Skin of body (tissue), 2 donors: ENCODE measurements around the gene MLN. TPM values are rescaled to one million over a fixed set of nuclear protein-coding genes. Genes with fewer than 3 reads are reported as not detected.

Experiments used
- DNase-seq: peaks from one replicate; lab custom pipeline; 2025; lab: John Stamatoyannopoulos, UW
- total RNA-seq: library from RNA; depleted of rRNA; stranded (reverse); fragments of >200 nt; gene quantifications from one replicate; pipeline ENCODE4 v1.2.3, GENCODE V29; 2014

The MLN gene
- total RNA-seq, 1 donor from 2014 or later: not detected

DNA sequence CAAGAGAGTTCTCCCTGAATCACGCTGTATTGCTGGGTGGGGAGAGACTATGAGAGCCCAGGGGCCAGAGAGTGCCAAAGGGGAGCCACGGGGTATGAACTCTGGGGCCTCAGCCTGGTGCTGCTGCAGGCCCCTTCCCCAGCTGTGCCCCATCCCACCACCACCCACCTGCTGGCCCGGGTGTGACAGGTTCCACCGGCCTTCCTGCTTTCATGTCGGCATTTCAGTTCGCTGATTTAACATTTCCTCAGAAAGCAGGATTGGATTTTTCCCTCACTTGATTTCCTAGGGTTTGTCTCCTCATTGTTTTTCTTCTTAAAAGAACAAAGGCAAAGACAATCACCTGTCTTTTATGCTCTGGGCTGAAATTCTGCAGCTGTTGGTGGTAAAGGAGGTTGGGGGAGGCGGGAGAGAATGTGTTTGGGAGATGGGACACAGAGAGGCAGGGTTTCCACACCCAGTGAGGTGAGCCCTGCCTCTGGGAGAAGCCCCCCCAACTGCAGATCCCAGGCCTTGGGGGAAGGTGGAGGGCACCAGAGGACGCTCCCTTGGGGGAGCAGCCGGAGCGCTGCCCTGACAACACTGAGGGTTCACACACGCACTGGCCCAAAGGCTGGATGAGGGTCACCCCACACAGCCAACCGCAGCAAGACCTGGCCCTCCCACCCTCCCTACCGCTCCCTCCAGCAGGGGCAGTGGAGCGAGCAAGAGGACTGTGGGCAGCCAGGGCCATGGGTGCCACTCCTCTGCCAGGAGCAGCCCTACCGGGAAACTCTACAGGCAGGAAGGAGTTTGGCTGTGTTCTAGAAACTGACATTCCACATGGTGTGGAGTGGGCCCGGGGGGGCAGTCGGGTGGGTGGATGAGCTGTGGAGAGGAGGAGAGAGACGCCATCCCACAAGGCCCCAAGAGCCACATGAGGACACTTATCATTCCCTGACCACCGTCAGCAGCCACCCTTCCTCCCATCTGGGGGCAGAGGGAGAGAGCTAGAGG, 10.5 kb upstream of the MLN start:
- DNase-seq: no peak

- DNase-seq: no peak
These were observed 9.6 kb upstream of the MLN start for GRCh38 chr6:33813246-33813904.

DNA sequence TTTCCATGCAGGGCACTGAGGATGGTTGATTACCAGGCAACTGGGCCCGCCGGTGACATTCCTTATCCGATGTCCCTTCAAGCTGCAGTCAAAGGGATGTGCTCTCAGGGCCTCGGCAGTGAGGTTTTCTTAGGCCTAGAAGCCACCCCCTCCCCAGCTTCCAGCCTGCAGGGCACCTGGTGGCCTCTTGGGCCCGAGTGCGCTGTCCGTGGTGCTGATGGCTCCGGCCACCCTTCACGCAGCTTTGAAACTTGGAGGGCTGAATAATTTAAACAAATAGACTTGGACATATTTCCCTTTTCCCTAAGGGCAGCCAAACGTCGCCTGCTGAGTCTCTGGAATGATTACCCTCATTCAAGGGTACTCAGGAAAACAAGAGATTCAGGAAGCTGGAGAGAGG, 8.9 kb upstream of the MLN start:
- DNase-seq: peak; percentile 15

DNA sequence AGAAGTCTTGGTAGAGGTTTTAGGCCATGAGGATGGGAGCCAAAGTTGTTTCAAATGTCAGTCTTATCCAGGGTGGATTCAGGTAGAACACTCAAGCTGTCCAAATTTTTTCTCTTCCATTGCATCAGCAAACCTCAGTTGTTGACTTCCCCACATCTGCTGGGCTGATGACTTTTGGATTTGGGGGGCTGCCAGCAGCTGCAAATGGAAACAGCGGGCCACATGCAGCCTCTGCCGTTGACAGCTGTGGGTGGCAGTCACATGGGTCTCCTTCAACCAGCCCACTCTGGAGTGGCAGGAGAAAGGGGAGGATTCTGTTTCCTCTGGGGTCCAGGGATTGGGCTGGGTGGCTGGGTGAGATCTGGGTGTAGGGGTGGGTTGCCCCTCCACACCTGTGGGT, 5.8 kb upstream of the MLN start:
- peak; percentile 68 for DNase-seq

- DNase-seq: peak; percentile 30
These were observed 4.9 kb upstream of the MLN start for GRCh38 chr6:33808641-33809180.

- DNase-seq: no peak
These were observed 3.8 kb upstream of the MLN start for GRCh38 chr6:33807606-33808005.

DNA sequence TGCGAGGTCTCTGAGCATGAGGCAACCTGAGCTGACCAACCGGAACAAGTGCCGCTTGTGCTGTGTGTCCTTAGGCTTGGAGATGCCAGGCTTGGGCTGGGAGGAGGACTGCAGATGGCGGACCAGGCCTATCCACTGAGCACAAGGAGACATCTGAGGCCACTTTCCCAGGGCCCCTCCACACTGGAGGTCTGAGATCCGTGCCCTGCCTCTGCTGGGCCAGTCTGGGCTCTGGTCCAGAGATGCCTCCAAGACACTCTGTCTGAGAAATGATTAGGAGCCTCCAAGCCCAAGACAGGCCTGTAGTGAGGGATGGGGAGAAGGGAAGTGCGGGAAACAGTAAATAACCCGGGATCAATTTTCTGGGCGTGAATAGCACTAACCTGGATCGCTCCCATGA, 3.0 kb upstream of the MLN start:
- no peak for DNase-seq

- DNase-seq: no peak
These were observed 1.4 kb downstream of the MLN start for GRCh38 chr6:33802186-33802958.

GRCh38 chr6:33801611-33802010, 2.2 kb downstream of the MLN start:
- DNase-seq: no peak

DNA sequence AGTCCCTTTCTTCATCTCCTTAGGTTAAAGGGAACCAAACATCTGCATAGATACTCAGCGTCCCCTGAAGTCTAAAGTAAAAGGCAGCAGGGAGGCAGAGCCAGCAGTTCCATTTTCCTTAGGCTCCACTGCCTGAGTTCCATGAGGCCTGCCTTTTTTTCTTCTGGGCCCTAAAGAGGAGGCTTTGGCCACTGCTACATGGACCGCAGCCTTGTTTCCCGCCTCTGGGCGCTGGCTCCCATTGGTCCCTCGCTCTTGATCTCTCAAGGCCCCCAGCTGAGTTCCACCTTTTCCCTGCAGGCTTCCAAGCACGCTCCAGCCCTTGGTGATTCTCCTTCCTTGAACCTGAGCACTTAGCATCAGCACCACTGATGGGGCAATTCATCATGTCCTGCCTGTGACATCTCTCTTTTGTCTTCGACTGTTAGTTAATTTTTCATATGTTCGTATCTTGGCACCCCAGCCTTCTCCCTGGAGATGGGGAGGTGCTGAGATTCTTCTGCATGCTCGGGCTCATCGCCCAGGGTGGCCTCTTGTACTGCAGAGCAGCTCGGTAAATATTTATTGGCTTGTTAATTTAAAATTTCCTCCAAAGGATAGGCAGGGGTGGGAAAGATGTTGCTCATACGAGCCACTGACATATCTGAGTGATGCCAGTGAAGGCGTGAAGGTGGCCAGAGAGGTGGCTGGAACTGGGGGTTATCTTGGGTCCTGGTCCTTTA, 3.4 kb downstream of the MLN start:
- no peak for DNase-seq

DNA sequence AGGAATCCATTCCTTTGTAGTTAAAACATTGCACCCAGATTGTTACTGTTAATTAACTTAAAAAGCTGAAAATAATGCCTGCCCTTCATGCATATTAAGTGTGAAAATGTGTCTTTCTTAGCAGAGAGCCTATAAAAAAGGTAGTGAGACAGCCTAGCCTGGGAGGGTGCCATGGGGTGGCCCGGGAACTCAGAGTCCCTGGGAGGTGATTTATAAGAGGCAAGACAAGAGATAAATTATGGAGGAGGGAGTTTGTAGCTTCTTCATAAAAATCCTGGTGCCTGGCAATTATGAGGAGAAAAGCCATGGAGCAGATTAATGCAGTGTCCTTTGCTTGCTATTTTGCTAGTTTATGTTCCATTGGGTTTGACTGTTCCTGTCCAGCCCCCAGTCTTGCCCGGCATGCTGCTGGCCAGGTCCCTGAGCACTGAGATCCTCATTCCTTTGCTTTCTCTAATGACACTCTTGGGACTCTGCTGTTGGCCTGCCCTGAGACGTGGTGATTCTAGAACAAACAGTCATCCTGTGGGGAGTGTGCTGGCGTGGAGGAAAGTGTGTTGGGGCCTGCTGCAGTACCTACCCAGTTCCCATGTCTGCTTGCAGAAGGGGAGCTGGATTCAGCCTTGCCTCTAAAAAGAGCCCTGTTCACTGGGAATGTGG, 4.2 kb downstream of the MLN start:
- DNase-seq: no peak

DNA sequence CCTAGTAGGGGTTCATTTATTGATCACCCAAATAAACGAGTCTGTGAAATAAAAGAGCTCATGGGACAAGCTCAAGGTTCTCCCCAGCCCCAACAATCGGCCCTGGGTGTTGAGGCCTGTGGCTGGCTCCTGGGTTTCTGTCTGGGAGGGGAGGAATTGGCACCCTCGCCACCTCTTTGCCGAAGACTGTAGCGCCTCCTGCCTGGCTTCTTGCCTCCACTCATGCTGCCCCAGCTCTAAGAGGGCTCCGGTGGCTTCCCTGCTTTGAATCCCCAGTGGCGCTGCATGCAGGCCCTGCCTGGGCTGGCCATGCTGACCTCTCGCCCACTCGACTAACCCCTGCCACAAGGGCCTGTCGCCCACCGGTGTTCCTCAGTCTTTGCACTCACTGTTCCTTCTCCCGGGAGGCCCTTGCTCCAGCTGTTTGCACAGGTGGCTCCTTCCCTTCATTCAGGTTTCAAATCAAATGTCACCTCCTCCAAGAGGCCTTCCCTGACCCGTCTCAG, 5.4 kb downstream of the MLN start:
- DNase-seq: no peak

DNA sequence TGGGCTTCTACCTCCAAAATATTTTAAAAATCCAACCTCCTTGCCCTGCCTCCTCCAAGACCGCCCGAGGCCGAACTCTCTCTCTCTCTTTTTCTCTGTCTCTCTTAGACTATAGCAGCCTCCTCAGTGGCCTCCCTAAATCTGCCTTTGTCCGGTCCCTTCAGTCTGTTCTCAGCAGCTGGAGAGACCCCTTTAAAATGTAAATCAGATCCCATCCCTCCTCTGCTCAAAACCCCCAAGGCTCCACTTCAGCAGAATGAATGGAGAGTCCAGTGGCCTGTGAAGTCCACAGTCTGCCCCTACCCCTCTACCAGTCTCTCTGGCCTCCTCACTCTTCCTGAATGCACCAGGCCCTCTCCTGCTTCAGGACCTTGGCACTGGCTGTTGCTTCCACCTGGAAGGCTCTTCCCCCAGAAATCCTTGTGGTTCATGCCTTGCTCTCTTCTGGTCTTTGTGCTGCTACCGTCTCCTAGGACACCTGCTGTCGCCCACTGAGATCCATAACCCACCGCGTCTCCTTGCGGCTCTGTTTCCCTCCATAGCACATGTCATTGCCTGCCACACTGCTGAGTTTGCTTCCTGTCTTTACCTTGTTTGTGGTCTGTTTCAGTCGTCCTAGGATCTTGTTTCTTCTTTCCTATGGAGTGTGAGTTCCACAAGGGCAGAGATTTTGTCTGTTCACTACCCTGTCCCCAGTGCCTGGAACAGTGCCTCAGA, 6.0 kb downstream of the MLN start:
- no peak for DNase-seq

DNA sequence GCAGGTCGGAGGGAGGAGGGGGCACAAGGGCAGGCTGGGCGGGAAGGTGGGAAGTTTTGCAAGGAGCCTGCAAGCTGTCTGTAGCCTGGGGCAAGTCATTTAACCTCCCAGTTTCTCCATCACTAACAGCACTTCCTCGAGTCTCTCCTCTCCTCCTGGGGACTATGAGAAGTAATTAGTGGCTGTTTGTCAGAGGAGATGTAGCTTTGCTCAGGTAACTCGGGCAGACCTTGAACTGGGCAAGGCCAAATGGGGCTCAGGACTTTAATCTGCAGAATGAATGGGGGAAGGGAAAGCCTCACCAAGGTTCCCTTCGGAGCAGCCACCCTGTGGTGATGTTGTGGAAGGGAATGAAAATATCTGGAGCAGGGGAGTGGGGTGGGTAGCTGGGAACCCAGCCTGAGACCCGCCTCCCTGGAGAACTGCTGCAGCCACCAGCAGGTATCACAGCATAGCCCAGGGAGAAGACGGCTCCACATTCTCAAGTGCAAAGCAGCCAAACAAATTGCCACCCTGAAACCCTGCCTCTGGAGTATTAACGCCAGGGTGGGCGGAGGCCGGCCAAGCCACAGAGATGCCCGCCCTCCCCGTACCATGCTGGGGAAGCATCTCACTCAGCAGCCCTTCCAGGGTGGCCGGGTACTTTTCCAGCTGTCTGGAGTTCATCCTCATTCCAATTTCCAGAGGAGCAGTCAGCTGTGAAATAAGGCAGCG, 8.7 kb downstream of the MLN start:
- no peak for DNase-seq

GRCh38 chr6:33792981-33793380, 10.8 kb downstream of the MLN start:
- DNase-seq: no peak

GRCh38 chr6:33791620-33792019, 12.2 kb downstream of the MLN start:
- DNase-seq: no peak

- DNase-seq: no peak
These were observed 12.9 kb downstream of the MLN start for GRCh38 chr6:33790910-33791309.

- DNase-seq: no peak
These were observed 13.4 kb downstream of the MLN start for GRCh38 chr6:33790379-33790778.

DNA sequence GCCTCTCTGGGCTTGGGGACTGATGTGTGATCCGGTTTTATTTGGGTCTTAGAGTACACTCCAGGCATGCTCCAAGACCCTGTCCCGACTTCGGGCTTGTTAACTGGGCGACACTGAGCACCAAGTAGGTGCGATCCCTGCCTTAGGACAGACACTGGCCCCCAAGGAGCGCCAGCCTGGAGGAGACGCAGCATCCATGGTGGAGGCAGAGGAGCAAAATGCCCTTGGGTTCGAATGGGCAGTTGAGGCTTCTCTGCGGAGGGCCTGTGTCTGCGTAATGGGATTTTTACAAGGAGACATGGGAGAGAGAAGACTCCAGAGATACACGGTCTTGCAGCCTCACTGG, 14.3 kb downstream of the MLN start:
- no peak for DNase-seq
